ENCODE results near the gene SLC9A9. TPM values are rescaled to one million over a fixed set of nuclear protein-coding genes. Genes with fewer than 3 reads are reported as not detected.

SLC9A9 gene
- total RNA-seq, 4 donors from 2014 or later, result 12.8 to 63.8 (median 33.3) TPM

DNA sequence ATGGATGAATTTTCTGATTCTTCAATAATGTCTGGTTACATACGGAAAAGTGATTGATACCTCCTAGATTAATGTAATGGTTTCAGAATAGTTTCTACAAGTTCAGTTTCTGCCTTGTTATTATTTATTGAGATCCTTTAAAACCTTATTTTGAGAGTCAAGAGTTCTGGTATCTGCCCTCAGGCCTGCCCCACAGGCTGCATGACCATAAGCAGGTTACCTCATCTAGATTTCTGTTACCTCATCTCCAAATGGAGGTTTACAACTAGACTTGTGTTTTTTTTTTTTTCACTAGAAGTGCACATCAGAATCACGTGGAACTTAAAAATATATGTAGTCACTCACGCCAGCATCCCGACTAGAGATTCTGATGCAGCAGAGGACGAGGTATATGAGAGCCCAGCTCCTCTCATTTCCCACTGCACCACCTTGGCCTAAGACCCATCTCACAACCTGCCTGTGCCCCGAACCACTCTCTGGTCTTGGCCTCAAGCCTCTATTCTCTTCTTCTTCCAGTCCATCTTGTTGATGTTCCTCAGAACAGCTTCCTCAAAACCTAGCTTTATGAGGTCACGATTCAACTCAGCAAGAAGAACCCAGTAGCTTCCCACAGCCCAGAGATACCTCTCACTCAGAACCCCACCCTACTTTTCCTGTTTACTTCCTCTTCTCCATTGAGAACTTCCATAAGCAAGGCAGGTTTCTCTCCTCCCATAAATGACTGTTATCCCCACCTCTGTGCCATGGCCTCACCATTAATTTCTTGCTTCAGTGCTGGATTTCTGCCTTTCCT lies 375.3 kb downstream of the SLC9A9 start:
- H3K27me3 ChIP-seq, result no peaks in the 10 kb centered on the region
- DNase-seq, result no peak
- H3K27ac ChIP-seq, result no peak overlapping the region
- H3K9me3 ChIP-seq, result no peaks in the 10 kb centered on the region
- TF ChIP-seq POLR2A (IDR thresholded peaks at IDR 0.05) (no peak), CTCF (IDR thresholded peaks at IDR 0.05) (no peak)
- no peaks in the 10 kb centered on the region for H3K4me1 ChIP-seq
- intact Hi-C loops (cut with DNase I; ENCODE audit: low total_unique reads), result no loop called here
- no peak overlapping the region for H3K4me3 ChIP-seq
- H3K36me3 ChIP-seq, result no peaks in the 10 kb centered on the region

DNA sequence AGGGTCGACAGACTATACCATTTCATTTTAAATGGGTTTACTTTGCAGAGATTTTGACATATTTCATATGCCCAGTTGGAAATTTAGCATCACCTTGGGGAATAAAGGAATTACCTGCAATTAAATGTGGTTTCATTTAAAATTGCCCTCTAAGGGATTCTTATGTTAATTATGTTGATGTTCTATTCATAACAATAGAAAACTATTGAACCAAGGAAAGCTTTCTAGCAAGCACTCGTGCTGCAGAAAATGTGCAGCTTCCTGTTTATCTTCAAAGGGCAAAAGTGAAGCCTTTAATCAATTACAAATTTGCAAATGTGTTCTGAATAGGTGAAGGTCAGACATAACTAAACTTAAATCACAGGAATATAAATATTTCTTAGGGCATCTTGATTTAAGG lies 376.6 kb downstream of the SLC9A9 start:
- no peaks in the 10 kb centered on the region for H3K9me3 ChIP-seq
- H3K36me3 ChIP-seq, result no peaks in the 10 kb centered on the region
- no peak for DNase-seq
- no peak overlapping the region for H3K4me3 ChIP-seq
- intact Hi-C loops (cut with DNase I; ENCODE audit: low total_unique reads), result no loop called here
- no peak overlapping the region for H3K27ac ChIP-seq
- TF ChIP-seq POLR2A (IDR thresholded peaks at IDR 0.05) (no peak), CTCF (IDR thresholded peaks at IDR 0.05) (no peak)
- no peaks in the 10 kb centered on the region for H3K4me1 ChIP-seq
- no peaks in the 10 kb centered on the region for H3K27me3 ChIP-seq

DNA sequence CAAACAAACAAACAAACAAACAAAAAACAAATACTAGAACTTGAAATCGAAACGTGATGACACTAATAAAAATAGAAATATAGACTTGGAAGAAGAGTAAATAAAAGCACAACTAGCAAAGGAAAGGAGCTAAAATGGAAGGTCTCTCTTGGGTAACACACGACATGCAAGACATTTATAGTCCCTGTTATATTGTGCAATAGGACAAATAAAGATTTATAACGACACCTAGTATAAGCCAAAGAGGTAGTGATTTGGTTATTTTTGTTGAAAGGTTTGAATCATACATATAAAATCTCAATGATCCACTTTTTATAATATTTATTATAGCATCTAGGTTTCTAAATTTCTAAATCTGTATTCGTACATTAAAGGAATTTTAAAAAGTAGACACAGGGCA lies 379.1 kb downstream of the SLC9A9 start:
- Histone ChIP-seq H3K27me3 (no peaks in the 10 kb centered on the region), H3K36me3 (no peaks in the 10 kb centered on the region), H3K9me3 (peaks cover 0 to 3% of the 10 kb centered on the region in 2 donors), H3K27ac (no peak overlapping the region), H3K4me1 (no peaks in the 10 kb centered on the region), H3K4me3 (no peak overlapping the region)
- no peak for DNase-seq
- intact Hi-C loops (cut with DNase I; ENCODE audit: low total_unique reads), result no loop called here
- TF ChIP-seq CTCF (IDR thresholded peaks at IDR 0.05) (no peak), POLR2A (IDR thresholded peaks at IDR 0.05) (no peak)

GRCh38 chr3:143465666-143466065 lies 382.6 kb downstream of the SLC9A9 start:
- peaks cover 0 to 3% of the 10 kb centered on the region in 2 donors for H3K9me3 ChIP-seq
- H3K27ac ChIP-seq, result no peak overlapping the region
- intact Hi-C loops (cut with DNase I; ENCODE audit: low total_unique reads), result no loop called here
- H3K4me1 ChIP-seq, result no peaks in the 10 kb centered on the region
- H3K36me3 ChIP-seq, result no peaks in the 10 kb centered on the region
- DNase-seq, result no peak
- no peaks in the 10 kb centered on the region for H3K27me3 ChIP-seq
- TF ChIP-seq POLR2A (IDR thresholded peaks at IDR 0.05), result no peak
- no peak for TF ChIP-seq CTCF (IDR thresholded peaks at IDR 0.05)
- H3K4me3 ChIP-seq, result no peak overlapping the region

- no peaks in the 10 kb centered on the region for H3K36me3 ChIP-seq
- DNase-seq, result no peak
- intact Hi-C loops (cut with DNase I; ENCODE audit: low total_unique reads), result no loop called here
- no peaks in the 10 kb centered on the region for H3K27me3 ChIP-seq
- peaks cover 0 to 3% of the 10 kb centered on the region in 2 donors for H3K9me3 ChIP-seq
- no peak overlapping the region for H3K4me3 ChIP-seq
- TF ChIP-seq POLR2A (IDR thresholded peaks at IDR 0.05) (no peak), CTCF (IDR thresholded peaks at IDR 0.05) (no peak)
- H3K4me1 ChIP-seq, result no peaks in the 10 kb centered on the region
- no peak overlapping the region for H3K27ac ChIP-seq
These were observed 383.4 kb downstream of the SLC9A9 start for GRCh38 chr3:143464850-143465249.

Data from uterus (tissue), 4 donors.